Natural killer cell (primary cell): ENCODE data around the gene MTRFR. TPM values are rescaled to one million over a fixed set of nuclear protein-coding genes. Genes with fewer than 3 reads are reported as not detected.
A peak's percentile ranks its signal among the peaks of the same experiment; 100 is the strongest.

Experiments used
- ATAC-seq, 3 donors: fragments of 150-1000 bp in 2 of 3; fragments of 200-7000 bp in 1 of 3; cut with Tn5 transposase; 1 replicate in 1 of 3; 2 replicates in 2 of 3; pipeline ENCODE4 v1.10.0; 2021; ENCODE audit warnings: mild to moderate bottlenecking in 2 of 3, moderate library complexity in 2 of 3
- DNase-seq, 2 donors: peaks; one replicate each; pipeline versions ENCODE4 v3.0.0 to v3.0.0-alpha.2; 2013 to 2021; ENCODE audit warnings: mixed read lengths in 1 of 2
- H3K27ac ChIP-seq: one replicate; pipeline ENCODE4 v1.5.1; 2013; ENCODE audit warnings: mild to moderate bottlenecking, low read length
- H3K27me3 ChIP-seq: one replicate; pipeline ENCODE4 v1.6.1; 2013; ENCODE audit warnings: low read length; ENCODE audit not compliant: control insufficient read depth, insufficient read depth
- H3K36me3 ChIP-seq: one replicate; pipeline ENCODE4 v1.6.1; 2013; ENCODE audit warnings: low read length; ENCODE audit not compliant: control insufficient read depth, insufficient read depth
- H3K4me1 ChIP-seq: one replicate; pipeline ENCODE4 v1.6.1; 2013; ENCODE audit warnings: low read length; ENCODE audit not compliant: control insufficient read depth, insufficient read depth
- H3K4me3 ChIP-seq: one replicate; pipeline ENCODE4 v1.5.1; 2013; ENCODE audit warnings: low read length
- H3K9me3 ChIP-seq: one replicate; pipeline ENCODE4 v1.6.1; 2013; ENCODE audit warnings: low read length; ENCODE audit not compliant: control insufficient read depth, insufficient read depth
- H3K27ac Mint-ChIP-seq, 2 donors: one replicate each; pipeline ENCODE4 v1.8.0; 2022; ENCODE audit warnings: mild to moderate bottlenecking in 2 of 2, mixed read lengths in 2 of 2, moderate library complexity in 1 of 2
- H3K27me3 Mint-ChIP-seq, 2 donors: one replicate each; pipeline ENCODE4 v1.8.0; 2022; ENCODE audit warnings: low read depth in 2 of 2, mixed read lengths in 2 of 2
- H3K36me3 Mint-ChIP-seq: one replicate; pipeline ENCODE4 v1.8.0; 2022; ENCODE audit warnings: mixed read lengths
- H3K4me1 Mint-ChIP-seq, 2 donors: one replicate each; pipeline ENCODE4 v1.8.0; 2022; ENCODE audit warnings: mixed read lengths in 2 of 2
- H3K4me3 Mint-ChIP-seq: one replicate; pipeline ENCODE4 v1.8.0; 2022; ENCODE audit warnings: mild to moderate bottlenecking, moderate library complexity, mixed read lengths
- H3K9me3 Mint-ChIP-seq, 2 donors: one replicate each; pipeline ENCODE4 v1.8.0; 2022; ENCODE audit warnings: mixed read lengths in 2 of 2
- CTCF ChIP-seq: fragments of 200-600 bp; IDR thresholded peaks from one replicate; pipeline ENCODE4 v1.8.0; 2022; ENCODE audit warnings: antibody characterized with exemption
- WGBS: methylation state at CpG from one replicate; pipeline ENCODE4 v1.1.7; 2013; ENCODE audit warnings: missing lambda C conversion rate; ENCODE audit not compliant: insufficient coverage; 5-methylcytosine and 5-hydroxymethylcytosine counted together
- intact Hi-C: fragments of 100-400 bp; cut with micrococcal nuclease; formaldehyde crosslinking; loops from one replicate; pipeline ENCODE4 v1.14.2; 2022
- total RNA-seq, 4 donors: library from RNA; stranded (reverse); fragments of 120-200 nt in 1 of 4; gene quantifications; one replicate each; pipeline versions ENCODE4 v1.2.3 to v1.2.4, GENCODE V29; 2013 to 2022

MTRFR gene
- total RNA-seq = 10 to 100 TPM; 16.2 to 18.5 (median 17.0) TPM
- 20.5 TPM for total RNA-seq (2013)

GRCh38 chr12:123232807-123233504 lies at the start of gene MTRFR, which contains the start of gene MPHOSPH9:
Gene MTRFR, plus strand, starts transcription at chr12:123233436. Its CDS starts 20,239 bp downstream, at chr12:123253675.
Gene MPHOSPH9, minus strand, starts transcription at chr12:123233141. Its CDS starts 2,777 bp downstream, at chr12:123230364.
- peak within 1 kb of the TSS; percentile 98 for H3K4me3 Mint-ChIP-seq
- H3K27ac ChIP-seq = peak within 1 kb of the TSS; percentile 86
- no peaks in the 10 kb centered on the region for H3K9me3 ChIP-seq
- H3K4me3 ChIP-seq = peak within 1 kb of the TSS; percentile 92
- H3K9me3 Mint-ChIP-seq = no peaks in the 10 kb centered on the region
- H3K27me3 ChIP-seq = no peaks in the 10 kb centered on the region
- no peaks in the 10 kb centered on the region for H3K36me3 Mint-ChIP-seq
- intact Hi-C loops = loop anchor here (2.0 to 10.0 kb wide), 5 partner anchors 78 to 258 kb away; partner anchors contain the start of genes OGFOD2, PITPNM2 and SBNO1
- peak within 1 kb of the TSS; percentile 99 for H3K27ac Mint-ChIP-seq
- ATAC-seq (peak; percentile 91 to 98 (median 92)), DNase-seq (peak; percentile 98 to 99)
- H3K4me1 ChIP-seq = peaks cover 50% of the 10 kb centered on the region
- under 1% methylated on average over 66 of the region's 66 CpGs for WGBS
- TF ChIP-seq CTCF = no peak
- no peaks in the 10 kb centered on the region for H3K27me3 Mint-ChIP-seq
- peaks cover 60 to 64% of the 10 kb centered on the region in 2 donors for H3K4me1 Mint-ChIP-seq
- no peaks in the 10 kb centered on the region for H3K36me3 ChIP-seq

GRCh38 chr12:123187637-123188036 lies 45.6 kb upstream of the MTRFR start:
- DNase-seq (no peak), ATAC-seq (no peak)
- no peaks in the 10 kb centered on the region for H3K9me3 Mint-ChIP-seq
- TF ChIP-seq CTCF = no peak
- Histone ChIP-seq H3K36me3 (peaks cover 51% of the 10 kb centered on the region), H3K27me3 (no peaks in the 10 kb centered on the region), H3K4me3 (no peak overlapping the region), H3K9me3 (no peaks in the 10 kb centered on the region), H3K27ac (no peak overlapping the region), H3K4me1 (no peaks in the 10 kb centered on the region)
- 98% methylated on average over 6 of the region's 6 CpGs for WGBS
- H3K4me3 Mint-ChIP-seq = no peak overlapping the region
- no peaks in the 10 kb centered on the region for H3K27me3 Mint-ChIP-seq
- H3K4me1 Mint-ChIP-seq = no peaks in the 10 kb centered on the region
- no peak overlapping the region for H3K27ac Mint-ChIP-seq
- H3K36me3 Mint-ChIP-seq = peaks cover 6% of the 10 kb centered on the region
- intact Hi-C loops = no loop called here

- H3K4me1 ChIP-seq = no peaks in the 10 kb centered on the region
- H3K9me3 Mint-ChIP-seq = no peaks in the 10 kb centered on the region
- H3K27ac Mint-ChIP-seq = peak overlapping the region; percentile 30 to 57
- peaks cover 4 to 10% of the 10 kb centered on the region in 2 donors for H3K4me1 Mint-ChIP-seq
- intact Hi-C loops = no loop called here
- WGBS = 96% methylated on average over 2 of the region's 3 CpGs
- H3K36me3 ChIP-seq = peaks cover 38% of the 10 kb centered on the region
- no peak overlapping the region for H3K27ac ChIP-seq
- no peak overlapping the region for H3K4me3 Mint-ChIP-seq
- ATAC-seq = no peak
- no peaks in the 10 kb centered on the region for H3K27me3 Mint-ChIP-seq
- no peaks in the 10 kb centered on the region for H3K27me3 ChIP-seq
- H3K4me3 ChIP-seq = no peak overlapping the region
- H3K9me3 ChIP-seq = no peaks in the 10 kb centered on the region
- TF ChIP-seq CTCF = no peak
- H3K36me3 Mint-ChIP-seq = peaks cover 14% of the 10 kb centered on the region
- no peak for DNase-seq
Observed at GRCh38 chr12:123199936-123200335, 33.3 kb upstream of the MTRFR start.
